Pancreas (tissue), 10 donors: Measurements from ENCODE around the gene ABI3. TPM values are rescaled to one million over a fixed set of nuclear protein-coding genes. Genes with fewer than 3 reads are reported as not detected.

Experiments used
- ATAC-seq, 4 donors: fragments of 200-7000 bp; cut with Tn5 transposase; one replicate each; pipeline versions ENCODE4 v1.8.0 to v1.9.1; 2020; ENCODE audit warnings: mild to moderate bottlenecking in 4 of 4, moderate library complexity in 4 of 4
- DNase-seq, 6 donors: peaks; one replicate each; pipeline ENCODE4 v3.0.0-alpha.2; 2020
- FAIRE-seq: peaks from 2 replicates; lab custom pipeline; 2012; peaks lifted over from hg19 to GRCh38; lab: Jason Lieb, UNC
- H3K27ac ChIP-seq, 4 donors: fragments of 200-600 bp; sonication (generic); 1 replicate in 3 of 4; 2 replicates in 1 of 4; pipeline versions ENCODE4 v1.5.0 to v1.8.0; 2020
- H3K27me3 ChIP-seq, 4 donors: fragments of 200-600 bp; one replicate each; pipeline ENCODE4 v1.8.0; 2021
- H3K36me3 ChIP-seq, 3 donors: fragments of 200-600 bp; sonication (generic) in 1 of 3; one replicate each; pipeline versions ENCODE4 v1.5.0 to v1.8.0; 2020 to 2021
- H3K4me1 ChIP-seq, 3 donors: fragments of 200-600 bp; one replicate each; pipeline ENCODE4 v1.8.0; 2021
- H3K4me3 ChIP-seq, 4 donors: fragments of 200-600 bp; sonication (generic) in 2 of 4; one replicate each; pipeline versions ENCODE4 v1.5.0 to v1.8.0; 2020 to 2021
- H3K9me3 ChIP-seq, 4 donors: fragments of 200-600 bp; one replicate each; pipeline ENCODE4 v1.8.0; 2021
- CTCF ChIP-seq, 4 donors: fragments of 200-600 bp; sonication (generic) in 3 of 4; IDR thresholded peaks; one replicate each; pipeline versions ENCODE4 v1.5.0 to v1.8.0; 2021; ENCODE audit warnings: antibody characterized with exemption in 4 of 4
- WGBS, 2 donors: extraction: QIAGEN DNeasy Blood & Tissue Kit; methylation state at CpG; one replicate each; pipeline ENCODE4 v1.1.7; 2013; 5-methylcytosine and 5-hydroxymethylcytosine counted together
- intact Hi-C, 3 donors: fragments of 100-400 bp; cut with DNase I; formaldehyde crosslinking; loops; one replicate each; pipeline versions ENCODE4 v1.11.1 to v1.14.2; 2022
- polyA plus RNA-seq, 2 donors: library from polyadenylated mRNA; stranded (reverse); fragments of 200-250 nt; gene quantifications; one replicate each; pipeline ENCODE4 v1.2.3, GENCODE V29; 2013
- total RNA-seq, 6 donors: library from RNA; stranded (reverse); fragmentation: NEBNext Ultra II Directional in 4 of 6; extraction: Animal tissue kit (Norgen Biotek cat#: 25700) in 4 of 6; gene quantifications; one replicate each; pipeline versions ENCODE4 v1.2.1 to v1.2.4, GENCODE V29; 2021 to 2023
- donor health status: healthy with polysubstance abuse.
- donor health status: DM: no; HTN: no; CAD: no; lungs with moderate emphysema.
- donor health status: DM: no; HTN: no; CAD: no.
- donor health status: control.
- donor health status: control.
- donor health status: Bipolar disorder and iron deficiency.
- donor health status: DM: yes; HTN: yes; CAD: no.
- donor health status: DM: no; HTN: no; CAD: no.
- donor health status: DM: no; HTN: no; CAD: no.
- donor health status: DM: yes; HTN: yes; CAD: no.

The ABI3 gene
- total and polyA plus RNA-seq, 8 donors = 1.1 to 7.1 (median 3.1) TPM

GRCh38 chr17:49241040-49241439 is 30.5 kb downstream of the ABI3 start:
- no peak for TF ChIP-seq CTCF (IDR thresholded peaks at IDR 0.05)
- Histone ChIP-seq H3K4me1 (no peaks in the 10 kb centered on the region), H3K27ac (no peak overlapping the region), H3K36me3 (no peaks in the 10 kb centered on the region), H3K4me3 (no peak overlapping the region), H3K9me3 (no peaks in the 10 kb centered on the region), H3K27me3 (no peaks in the 10 kb centered on the region)
- no peak for DNase-seq
- intact Hi-C loops = no loop called here
- 77 to 86% methylated on average over 8 of the region's 8 CpGs for WGBS, 2 donors
- no peak for ATAC-seq
- FAIRE-seq = no peak

- ATAC-seq = no peak
- H3K36me3 ChIP-seq = no peaks in the 10 kb centered on the region
- no peaks in the 10 kb centered on the region for H3K4me1 ChIP-seq
- no peak for TF ChIP-seq CTCF (IDR thresholded peaks at IDR 0.05)
- H3K4me3 ChIP-seq = no peak overlapping the region
- no peaks in the 10 kb centered on the region for H3K27me3 ChIP-seq
- no peaks in the 10 kb centered on the region for H3K9me3 ChIP-seq
- no peak for DNase-seq
- no peak for FAIRE-seq
- intact Hi-C loops = no loop called here
- WGBS, 2 donors = 66 to 70% methylated on average over 9 of the region's 9 CpGs
- H3K27ac ChIP-seq = no peak overlapping the region
These were observed 31.3 kb downstream of the ABI3 start for GRCh38 chr17:49241692-49242397.

GRCh38 chr17:49242813-49243212 is 32.3 kb downstream of the ABI3 start:
- no peak overlapping the region for H3K4me3 ChIP-seq
- H3K27me3 ChIP-seq = no peaks in the 10 kb centered on the region
- ATAC-seq (no peak), DNase-seq (no peak), FAIRE-seq (no peak)
- H3K9me3 ChIP-seq = no peaks in the 10 kb centered on the region
- no peaks in the 10 kb centered on the region for H3K36me3 ChIP-seq
- no peak for TF ChIP-seq CTCF (IDR thresholded peaks at IDR 0.05)
- intact Hi-C loops = no loop called here
- WGBS, 2 donors = 80 to 83% methylated on average over 5 of the region's 5 CpGs
- no peaks in the 10 kb centered on the region for H3K4me1 ChIP-seq
- H3K27ac ChIP-seq = no peak overlapping the region

GRCh38 chr17:49244839-49245238 is 34.3 kb downstream of the ABI3 start:
- Histone ChIP-seq H3K9me3 (no peaks in the 10 kb centered on the region), H3K27ac (no peak overlapping the region), H3K36me3 (no peaks in the 10 kb centered on the region), H3K27me3 (no peaks in the 10 kb centered on the region), H3K4me3 (no peak overlapping the region), H3K4me1 (no peaks in the 10 kb centered on the region)
- DNase-seq (no peak), FAIRE-seq (no peak), ATAC-seq (no peak)
- TF ChIP-seq CTCF (IDR thresholded peaks at IDR 0.05) = no peak
- 75 to 77% methylated on average over 4 of the region's 4 CpGs for WGBS, 2 donors
- intact Hi-C loops = no loop called here

- Histone ChIP-seq H3K27ac (no peak overlapping the region), H3K4me1 (no peaks in the 10 kb centered on the region), H3K4me3 (no peak overlapping the region), H3K9me3 (no peaks in the 10 kb centered on the region), H3K27me3 (no peaks in the 10 kb centered on the region), H3K36me3 (no peaks in the 10 kb centered on the region)
- FAIRE-seq (no peak), DNase-seq (no peak), ATAC-seq (no peak)
- TF ChIP-seq CTCF (IDR thresholded peaks at IDR 0.05) = no peak
- 77 to 81% methylated on average over 7 of the region's 7 CpGs for WGBS, 2 donors
- intact Hi-C loops = no loop called here
These were observed 37.4 kb downstream of the ABI3 start for GRCh38 chr17:49247944-49248343.
